ENCODE results near the gene ARMH4.

GRCh38 chr14:58059126-58059525 lies 92.9 kb downstream of the ARMH4 start:
- TF ChIP-seq CTCF (IDR thresholded peaks at IDR 0.05) (no peak), POLR2A (IDR thresholded peaks at IDR 0.05) (no peak)

Measured in suprapubic skin (tissue), 3 donors.